ENCODE results near the gene ERG.

The ERG gene

DNA sequence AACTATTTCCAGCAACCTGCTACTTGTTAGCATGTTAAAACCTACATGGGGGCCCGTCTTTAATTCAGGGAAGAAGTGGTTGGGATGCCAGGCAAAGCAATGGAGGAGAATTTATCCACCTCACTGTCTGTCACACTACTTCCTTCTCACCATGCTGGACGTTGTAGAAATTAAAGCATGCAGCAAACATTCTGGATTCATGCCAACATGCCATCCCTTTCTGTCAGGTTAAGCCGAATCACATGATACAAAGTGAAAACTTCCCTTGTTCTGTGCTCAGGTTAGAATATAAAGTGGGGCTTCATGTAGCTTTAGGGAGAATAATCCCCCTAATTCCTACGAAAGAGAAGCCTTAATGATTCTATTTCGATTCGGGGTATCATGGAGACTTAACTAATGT lies 95.5 kb downstream of the ERG start:
- H3K4me3 ChIP-seq (ENCODE audit: low read depth, low read length): no peak overlapping the region
- DNase-seq (ENCODE audit: low read depth): no peak

DNA sequence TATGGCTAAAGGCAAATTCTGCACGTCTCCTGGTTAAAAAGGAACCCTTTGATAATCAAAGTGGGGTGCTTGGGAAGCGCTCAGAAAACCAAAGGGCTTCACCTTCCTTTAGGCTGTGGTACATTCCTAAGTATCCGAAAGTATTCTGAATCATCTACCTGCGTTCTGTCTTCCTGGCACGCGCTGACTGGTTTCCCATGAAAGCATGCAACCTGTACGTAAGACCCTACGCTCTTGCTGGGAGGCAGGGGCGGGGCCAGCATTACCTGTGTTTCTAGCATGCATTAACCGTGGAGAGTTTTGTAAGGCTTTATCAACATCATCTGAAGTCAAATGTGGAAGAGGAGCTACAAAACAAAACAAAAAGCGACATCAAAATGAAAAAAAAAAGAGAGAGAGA lies 96.0 kb downstream of the ERG start:
- DNase-seq (ENCODE audit: low read depth): no peak
- no peak overlapping the region for H3K4me3 ChIP-seq (ENCODE audit: low read depth, low read length)

DNA sequence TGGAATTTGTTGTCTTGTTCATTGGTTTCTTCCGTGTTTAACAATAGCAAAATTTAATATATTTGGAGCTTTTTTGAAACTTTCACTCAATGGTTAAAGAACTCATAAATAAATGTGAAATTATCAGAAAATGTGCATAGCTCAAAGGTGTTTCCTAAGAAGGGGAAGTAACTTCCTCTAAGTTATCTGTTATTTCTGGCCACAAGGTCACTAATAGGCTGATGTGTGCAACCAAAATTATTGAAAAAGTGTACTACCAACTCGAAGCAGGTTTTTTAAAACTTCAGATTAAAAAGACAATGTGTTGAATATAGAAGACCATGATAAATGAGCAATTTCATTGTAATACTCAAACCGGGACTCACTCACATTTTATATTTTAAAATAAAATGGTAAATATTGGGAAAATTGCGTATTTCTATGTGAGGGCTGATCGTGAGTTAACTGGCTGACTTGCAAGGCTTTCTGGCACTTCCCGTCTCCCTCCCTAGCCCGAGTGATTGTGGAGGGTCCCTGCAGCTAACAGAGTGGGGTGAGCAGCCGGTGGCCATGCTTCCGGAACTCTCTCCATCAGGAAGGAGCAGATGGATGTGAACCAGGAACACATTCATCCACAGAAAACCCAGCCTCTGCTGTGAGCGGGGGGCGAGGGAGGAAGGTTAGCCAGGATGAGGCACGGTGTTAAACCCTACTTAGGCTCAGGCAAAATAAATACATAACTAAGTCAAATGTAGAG lies 96.9 kb downstream of the ERG start:
- no peak overlapping the region for H3K4me3 ChIP-seq (ENCODE audit: low read depth, low read length)

DNA sequence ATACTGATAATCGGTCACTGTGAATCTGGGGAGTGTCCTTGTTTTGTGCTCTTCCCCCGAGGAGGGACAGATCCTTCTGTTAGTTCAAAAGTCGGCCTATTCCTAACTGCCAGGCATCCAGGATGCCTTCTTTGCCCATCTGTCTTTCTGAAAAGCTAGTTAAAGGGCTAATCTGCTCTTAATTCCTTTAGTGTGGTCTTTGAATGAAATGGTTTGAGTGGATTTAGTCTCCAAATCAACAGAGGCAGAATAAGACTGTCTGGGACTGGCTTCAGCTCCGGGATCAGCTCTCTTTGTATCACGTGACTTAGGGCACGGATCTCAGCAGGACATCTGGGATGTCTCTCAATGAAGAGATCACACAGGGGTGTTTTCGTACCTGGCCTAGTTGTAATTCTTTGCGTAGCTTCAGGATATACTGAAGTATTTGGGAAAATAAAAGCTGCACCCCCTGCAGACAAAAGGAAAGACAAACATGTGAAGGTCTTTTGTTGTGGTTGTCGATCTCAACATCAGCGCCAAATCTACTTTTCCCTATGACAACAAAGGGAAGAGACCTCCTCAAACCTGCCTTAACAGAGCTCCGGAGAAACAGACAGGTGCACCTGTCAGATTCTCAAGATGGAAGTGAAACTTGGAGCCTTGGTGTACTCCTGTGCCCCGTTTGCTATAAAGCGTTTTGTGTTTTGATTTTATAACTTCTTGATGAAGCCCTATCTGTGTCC lies 97.9 kb downstream of the ERG start:
- H3K4me3 ChIP-seq (ENCODE audit: low read depth, low read length): no peak overlapping the region
- DNase-seq (ENCODE audit: low read depth): no peak

More for the DNA sequence above, 96.9 kb downstream of the ERG start:
- DNase-seq (ENCODE audit: low read depth): no peak

DNA sequence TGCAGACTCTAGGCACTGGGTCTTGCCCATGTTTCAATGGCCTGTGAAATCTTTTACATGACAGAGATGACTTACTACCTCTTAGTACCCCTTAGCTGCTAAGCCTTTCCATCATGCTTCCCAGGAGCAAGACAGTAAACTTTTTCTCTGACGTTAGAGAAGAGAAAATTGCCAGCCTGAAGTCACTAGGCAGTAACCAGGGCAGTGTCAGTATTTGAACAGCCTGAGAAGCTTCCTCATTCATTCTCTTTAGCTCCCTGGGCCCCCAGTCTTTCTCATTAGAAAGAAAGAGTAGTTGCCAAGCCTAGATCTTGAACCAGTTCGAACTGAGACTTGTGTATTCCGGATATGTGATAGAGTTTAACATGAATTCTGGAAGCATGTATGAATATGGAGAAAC lies 99.2 kb downstream of the ERG start:
- no peak for DNase-seq (ENCODE audit: low read depth)

DNA sequence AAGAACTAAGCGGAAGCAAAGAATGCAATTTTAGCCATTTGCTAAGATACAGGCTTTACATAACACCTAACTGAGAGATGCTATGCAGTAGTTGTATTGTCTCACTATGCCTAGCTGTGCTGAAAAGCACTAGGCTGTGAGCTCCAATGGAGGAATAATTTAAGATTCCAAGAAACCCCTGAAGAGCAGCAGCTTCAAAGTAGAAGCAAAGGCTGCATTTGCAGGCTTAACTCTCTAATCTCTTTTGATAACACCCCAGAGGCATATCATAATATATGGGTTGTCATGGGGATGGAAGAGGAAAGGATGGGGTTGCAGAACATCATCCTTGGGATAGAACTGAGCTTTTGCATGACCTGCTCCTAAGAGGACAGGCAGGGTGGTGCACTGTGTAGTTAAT lies 102.0 kb downstream of the ERG start:
- no peak overlapping the region for H3K4me3 ChIP-seq (ENCODE audit: low read depth, low read length)
- no peak for DNase-seq (ENCODE audit: low read depth)

More for the DNA sequence above, 99.2 kb downstream of the ERG start:
- H3K4me3 ChIP-seq (ENCODE audit: low read depth, low read length): no peak overlapping the region

DNA sequence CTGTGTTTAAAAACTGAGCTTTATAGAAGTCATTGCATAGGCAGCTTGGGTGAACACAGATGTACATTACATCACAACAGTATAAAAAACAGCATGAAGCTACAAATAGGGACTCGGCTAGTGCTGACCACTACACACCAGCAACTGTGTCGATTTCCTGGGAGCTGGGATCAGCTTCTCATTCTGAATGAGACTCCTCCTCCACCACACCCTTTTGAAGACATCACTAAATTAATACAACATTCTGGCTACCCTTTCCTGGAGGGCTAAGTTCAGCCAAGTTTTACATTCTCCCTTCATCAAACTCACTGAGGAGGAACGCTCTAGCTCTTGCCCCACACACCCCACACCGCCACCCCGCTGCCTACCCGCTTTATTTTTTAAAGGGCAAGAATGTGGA lies 102.7 kb downstream of the ERG start:
- no peak for DNase-seq (ENCODE audit: low read depth)
- H3K4me3 ChIP-seq (ENCODE audit: low read depth, low read length): no peak overlapping the region

DNA sequence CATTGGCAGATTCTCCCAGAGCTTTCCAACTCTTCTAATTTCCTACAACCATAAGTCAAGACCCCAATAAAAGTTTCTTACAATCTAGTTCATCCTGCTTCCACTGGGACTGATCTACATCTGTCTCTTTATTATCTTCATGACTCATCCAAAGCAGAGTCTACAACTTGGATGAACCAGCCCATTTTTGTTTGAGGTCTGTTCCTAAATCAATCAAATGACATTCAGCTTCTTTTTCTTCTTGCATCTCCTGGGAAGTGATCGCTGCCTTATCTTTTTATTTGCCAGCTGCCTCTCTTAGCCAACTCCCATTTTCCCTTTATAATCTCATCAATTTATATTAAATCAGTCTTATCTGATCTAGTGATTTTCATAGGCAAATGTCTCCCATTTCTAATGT lies 105.6 kb downstream of the ERG start:
- no peak for DNase-seq (ENCODE audit: low read depth)

DNA sequence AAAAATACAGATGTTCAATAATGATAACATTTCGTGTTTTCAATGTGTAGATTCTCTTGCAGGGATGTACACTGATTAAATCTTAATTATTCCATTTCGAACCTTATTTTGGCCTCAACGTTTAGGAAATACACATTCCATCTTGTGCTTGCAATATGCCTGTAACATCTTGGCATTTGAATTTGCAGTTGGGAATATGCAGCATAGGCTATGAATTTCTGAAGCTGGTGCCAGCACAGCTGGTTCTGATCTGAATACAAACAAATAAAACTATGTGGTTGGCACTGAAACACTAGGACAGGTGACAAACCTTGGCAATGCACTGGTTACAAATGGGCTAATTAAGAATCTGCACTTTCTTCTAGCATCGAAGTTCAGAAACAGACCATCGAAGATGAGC lies 108.4 kb downstream of the ERG start:
- no peak for DNase-seq (ENCODE audit: low read depth)

More for the DNA sequence above, 105.6 kb downstream of the ERG start:
- H3K4me3 ChIP-seq (ENCODE audit: low read depth, low read length): no peak overlapping the region

DNA sequence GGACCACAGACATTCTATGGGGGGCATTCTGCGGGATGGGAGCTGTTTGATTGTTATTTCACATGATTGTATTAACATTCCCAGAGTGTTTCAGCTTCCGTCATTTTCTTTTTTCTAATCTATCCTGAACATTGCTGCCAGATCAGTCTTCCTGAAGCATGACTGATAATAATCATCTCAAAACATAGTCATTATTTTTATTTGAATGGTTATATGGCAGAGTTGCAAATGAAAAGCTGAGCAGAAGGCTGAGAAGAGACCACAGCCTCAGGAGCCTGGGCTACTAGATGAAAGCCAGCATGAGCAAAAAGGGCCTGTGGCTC lies 109.0 kb downstream of the ERG start:
- no peak overlapping the region for H3K4me3 ChIP-seq (ENCODE audit: low read depth, low read length)
- no peak for DNase-seq (ENCODE audit: low read depth)

More for the DNA sequence above, 108.4 kb downstream of the ERG start:
- H3K4me3 ChIP-seq (ENCODE audit: low read depth, low read length): no peak overlapping the region

DNA sequence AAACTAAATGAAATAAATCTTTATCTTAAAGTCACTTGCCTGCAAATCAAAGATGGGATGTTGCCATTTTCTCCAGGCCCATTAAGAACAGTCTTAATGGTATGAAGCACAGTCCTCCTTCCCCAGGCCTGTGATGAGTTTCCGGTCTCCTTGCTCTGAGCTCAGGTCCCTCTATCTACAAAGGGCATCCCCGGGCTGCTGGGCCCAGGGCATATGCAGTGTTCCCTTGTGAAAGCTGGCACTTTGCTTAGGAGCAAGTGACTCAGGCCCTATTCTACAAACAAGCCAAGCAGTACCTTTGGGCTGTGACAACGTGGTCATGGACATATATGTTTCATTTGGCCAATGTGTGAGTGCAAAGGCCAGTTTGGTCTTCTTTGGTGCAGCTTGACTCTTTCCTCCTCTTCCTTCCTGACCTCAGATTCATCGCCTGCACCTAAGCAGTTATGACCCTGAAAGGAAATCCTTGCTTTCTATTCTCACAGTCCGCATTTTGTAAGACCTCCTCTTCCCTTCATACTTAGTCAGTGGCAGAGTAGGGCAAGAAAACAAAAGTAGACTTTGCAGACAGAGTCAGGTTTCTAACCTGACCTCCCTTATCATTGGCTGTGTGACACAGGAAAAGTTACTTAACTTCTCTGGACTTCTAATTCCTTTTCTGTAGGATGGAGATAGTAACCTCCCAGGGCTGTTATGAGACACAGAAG lies 109.5 kb downstream of the ERG start:
- H3K4me3 ChIP-seq (ENCODE audit: low read depth, low read length): no peak overlapping the region
- DNase-seq (ENCODE audit: low read depth): no peak

DNA sequence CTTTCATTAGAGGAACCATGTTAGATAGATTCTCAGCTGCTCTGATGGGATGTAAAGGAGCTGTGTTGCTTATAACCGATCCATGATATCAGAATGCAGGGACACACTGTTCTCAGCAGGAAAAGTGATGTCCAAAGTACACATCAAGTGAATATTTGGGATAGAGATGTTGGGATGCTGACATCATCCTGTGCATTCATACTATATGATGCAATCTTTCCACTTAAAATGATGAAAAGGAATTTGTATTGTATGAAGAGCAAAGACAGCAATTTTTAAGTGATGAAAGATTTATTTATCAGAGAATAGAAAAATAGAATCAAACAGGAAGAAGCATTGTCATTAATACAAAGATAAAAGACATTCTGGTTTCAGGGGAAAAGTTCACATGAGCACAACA lies 110.1 kb downstream of the ERG start:
- peak; percentile 68 for DNase-seq (ENCODE audit: low read depth)
- H3K4me3 ChIP-seq (ENCODE audit: low read depth, low read length): no peak overlapping the region

DNA sequence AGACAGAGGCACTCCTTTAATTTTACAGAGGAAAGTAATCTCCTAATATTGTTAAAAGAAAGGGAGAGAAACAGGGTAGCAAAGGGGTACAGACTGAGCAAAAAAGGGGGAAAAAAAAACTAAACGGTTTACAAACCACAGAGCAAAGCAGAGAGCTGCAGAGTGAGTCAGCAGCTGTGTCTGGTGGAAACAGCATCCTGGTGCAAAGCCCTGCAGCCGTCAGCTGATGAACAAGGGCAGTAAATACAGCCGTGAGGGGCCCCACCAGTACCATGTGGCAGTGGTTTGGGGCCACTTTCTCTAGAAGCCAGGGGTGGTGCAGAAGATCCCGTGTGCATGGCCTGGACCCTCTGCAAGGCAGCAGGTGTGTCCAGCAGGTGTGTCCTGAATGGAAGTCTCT lies 111.3 kb downstream of the ERG start:
- H3K4me3 ChIP-seq (ENCODE audit: low read depth, low read length): no peak overlapping the region
- DNase-seq (ENCODE audit: low read depth): no peak

DNA sequence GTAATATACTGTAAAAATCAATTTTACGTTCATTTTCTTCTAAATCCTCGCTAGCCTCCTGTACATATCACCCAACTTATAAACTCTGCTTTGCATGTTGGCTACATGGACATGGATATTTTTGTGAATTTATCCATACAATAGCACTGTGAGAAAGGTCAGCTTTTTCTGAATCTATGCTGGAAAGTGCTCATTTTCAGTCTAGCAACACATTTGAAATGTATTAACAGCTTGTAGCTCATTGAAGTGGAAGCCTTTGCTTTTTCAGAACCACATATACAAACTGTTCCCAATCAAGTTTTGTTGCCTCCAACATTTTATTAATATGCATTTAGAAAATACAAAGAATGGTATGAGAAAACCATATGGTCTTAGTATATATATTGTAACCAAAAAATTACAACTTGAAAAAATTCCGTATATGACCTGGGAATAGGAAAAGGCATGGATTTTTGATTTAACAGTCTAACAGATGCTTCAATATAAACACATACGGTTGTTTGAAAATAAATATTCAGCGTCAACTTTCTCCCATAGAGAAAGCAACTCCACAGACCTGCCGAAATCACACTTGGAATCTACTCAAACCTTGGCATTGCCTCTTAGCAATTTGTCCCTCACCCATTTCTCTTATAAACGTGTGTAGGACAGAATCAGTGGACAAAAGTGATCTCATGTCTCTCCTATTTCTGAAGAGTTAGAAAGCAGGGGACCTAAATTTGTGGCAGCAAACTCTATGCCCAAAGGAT lies 112.7 kb downstream of the ERG start:
- no peak overlapping the region for H3K4me3 ChIP-seq (ENCODE audit: low read depth, low read length)
- DNase-seq (ENCODE audit: low read depth): no peak

DNA sequence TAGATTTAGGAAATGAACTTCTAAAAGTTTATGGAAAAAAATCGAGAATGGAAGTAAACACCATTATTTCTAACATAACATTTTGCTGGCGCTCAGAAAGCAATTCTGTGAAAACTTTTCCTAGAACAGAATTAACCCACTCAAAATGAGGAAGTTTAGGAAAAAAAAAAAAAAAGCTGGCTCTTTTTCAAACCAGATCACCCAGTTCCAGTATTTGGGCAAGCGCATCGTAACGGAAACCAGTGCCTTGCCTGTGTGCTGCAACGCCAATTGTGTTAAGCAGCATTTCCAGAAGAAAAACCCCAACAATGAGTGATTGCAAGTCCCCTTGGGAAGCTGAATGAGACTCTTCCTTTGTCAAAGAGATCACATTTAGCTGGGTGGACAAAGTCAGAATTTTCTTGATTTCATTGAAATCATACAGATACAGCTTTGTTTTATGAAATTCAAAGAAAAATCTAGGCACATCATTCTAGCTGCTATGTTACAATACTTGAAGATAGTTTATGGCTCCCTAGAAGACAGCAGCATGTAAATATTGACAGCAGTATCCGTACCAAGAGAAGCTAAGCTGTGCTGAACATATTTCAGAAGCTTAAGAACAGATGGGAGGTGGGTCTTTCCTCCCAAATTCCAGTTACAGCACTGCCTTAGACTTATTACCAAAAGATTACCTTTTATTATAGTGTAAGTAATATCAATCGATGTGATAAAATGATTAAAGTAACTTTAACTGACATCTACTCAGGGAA lies 113.4 kb downstream of the ERG start:
- DNase-seq (ENCODE audit: low read depth): no peak
- no peak overlapping the region for H3K4me3 ChIP-seq (ENCODE audit: low read depth, low read length)

DNA sequence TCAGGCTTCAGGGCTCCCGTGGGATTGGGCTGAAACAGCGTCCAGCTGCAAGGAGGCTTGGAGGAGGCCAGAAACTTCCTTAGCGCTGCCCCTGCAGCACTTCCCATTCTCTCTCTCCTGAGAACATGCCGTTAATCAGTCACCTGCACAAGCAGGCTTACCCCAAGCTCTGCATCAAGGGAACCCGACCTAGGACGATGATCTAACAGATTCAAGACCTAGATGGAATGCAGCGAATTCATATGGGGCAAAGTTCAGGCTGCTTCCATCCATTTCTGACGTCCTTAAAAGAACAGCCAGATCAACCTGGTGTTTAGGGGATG lies 114.1 kb downstream of the ERG start:
- H3K4me3 ChIP-seq (ENCODE audit: low read depth, low read length): no peak overlapping the region
- DNase-seq (ENCODE audit: low read depth): peak; percentile 14

DNA sequence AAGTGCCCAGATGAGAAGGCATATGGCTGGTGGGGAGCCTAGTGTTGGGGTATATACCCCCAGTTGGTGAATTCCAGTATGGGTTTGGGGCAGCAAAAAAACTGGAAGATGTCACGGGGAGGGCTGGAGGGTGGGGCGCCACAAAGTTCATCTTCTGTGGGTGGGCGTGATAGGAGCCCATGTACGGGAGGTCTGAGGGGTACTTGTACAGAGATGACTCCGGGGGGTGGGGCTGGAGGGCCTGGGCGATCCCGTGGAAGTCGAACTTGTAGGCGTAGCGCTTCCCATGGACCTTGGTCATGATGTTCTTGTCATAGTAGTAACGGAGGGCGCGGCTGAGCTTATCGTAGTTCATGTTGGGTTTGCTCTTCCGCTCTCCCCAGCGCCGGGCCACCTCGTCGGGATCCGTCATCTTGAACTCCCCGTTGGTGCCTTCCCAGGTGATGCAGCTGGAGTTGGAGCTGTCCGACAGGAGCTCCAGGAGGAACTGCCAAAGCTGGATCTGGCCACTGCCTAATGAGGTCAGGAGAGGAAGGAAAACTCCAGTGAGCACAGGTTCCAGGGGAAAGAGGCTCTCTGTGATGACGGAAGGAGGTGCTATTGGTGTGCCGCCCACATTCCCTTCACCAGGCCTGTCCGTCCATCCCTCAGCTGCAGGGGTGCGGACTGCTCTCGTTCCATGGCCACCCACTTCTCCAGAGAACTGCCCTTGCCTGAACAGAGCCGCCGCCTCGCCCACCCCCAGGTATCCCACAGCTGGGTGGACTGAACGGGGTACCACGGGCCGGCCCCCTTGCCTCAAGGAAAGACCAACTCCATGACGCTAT lies 114.7 kb downstream of the ERG start:
- no peak for DNase-seq (ENCODE audit: low read depth)
- H3K4me3 ChIP-seq (ENCODE audit: low read depth, low read length): no peak overlapping the region

DNA sequence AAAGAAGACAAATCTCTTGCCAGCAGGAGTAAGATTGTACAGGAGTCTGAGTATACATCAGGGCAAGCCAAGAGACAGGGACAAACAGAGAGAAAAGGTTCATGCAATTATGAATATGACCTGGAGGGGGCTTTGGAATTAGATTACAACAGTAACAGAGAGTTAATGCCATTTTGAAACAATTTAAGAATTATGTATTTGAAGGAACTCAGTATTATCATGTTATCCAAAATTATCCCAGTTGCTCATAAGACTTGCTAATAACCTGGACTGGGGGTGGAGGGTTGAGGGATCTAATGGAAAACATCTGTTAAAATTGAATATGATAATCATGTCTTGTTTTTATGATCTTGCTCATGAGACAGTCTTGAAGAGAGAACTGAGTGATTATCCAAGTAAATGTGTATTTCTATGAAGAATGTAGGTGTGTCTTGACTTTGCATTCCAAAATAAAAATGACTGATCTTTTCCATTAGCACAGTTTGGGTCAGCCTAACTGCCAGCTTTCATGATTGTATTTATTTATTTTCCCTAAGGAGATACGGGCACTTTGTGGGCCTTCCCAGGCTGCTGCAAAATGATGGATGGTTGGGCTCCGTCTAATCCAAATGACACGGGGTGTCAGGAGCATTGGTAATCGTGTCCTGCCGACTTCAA lies 117.7 kb downstream of the ERG start:
- no peak for DNase-seq (ENCODE audit: low read depth)
- no peak overlapping the region for H3K4me3 ChIP-seq (ENCODE audit: low read depth, low read length)

Measured in skeletal muscle cell (primary cell).